GM06990 (cell line): Measurements from ENCODE around the gene LUC7L.
"Not testable (repeated sequence)": the region's sequence is repeated elsewhere in the genome, so short reads cannot be mapped to it uniquely, and the experiment has no call there.

ENCODE experiments used
- DNase-seq: peaks from one replicate; pipeline ENCODE4 v3.0.0-alpha.2; 2011; ENCODE audit not compliant: insufficient read length; ENCODE audit errors: extremely low read depth
- H3K27me3 ChIP-seq: replicated peaks from 2 replicates; pipeline ENCODE4 v1.6.0; 2011; ENCODE audit warnings: low read length; ENCODE audit not compliant: control insufficient read depth, insufficient read depth
- H3K36me3 ChIP-seq: 2 replicates; pipeline ENCODE4 v1.5.1; 2011; ENCODE audit warnings: low read length; ENCODE audit not compliant: control insufficient read depth, insufficient read depth
- H3K4me3 ChIP-seq: replicated peaks from 2 replicates; pipeline ENCODE4 v1.5.1; 2011; ENCODE audit warnings: low read depth, mild to moderate bottlenecking, control low read depth, low read length
- TF ChIP-seq, protein P1 (sequence below): IDR thresholded peaks from 2 replicates; pipeline ENCODE4 v1.5.1; 2011; ENCODE audit warnings: low read length, control low read depth, mild to moderate bottlenecking, inconsistent platforms; ENCODE audit not compliant: insufficient read depth, poor library complexity, severe bottlenecking

The LUC7L gene

DNA sequence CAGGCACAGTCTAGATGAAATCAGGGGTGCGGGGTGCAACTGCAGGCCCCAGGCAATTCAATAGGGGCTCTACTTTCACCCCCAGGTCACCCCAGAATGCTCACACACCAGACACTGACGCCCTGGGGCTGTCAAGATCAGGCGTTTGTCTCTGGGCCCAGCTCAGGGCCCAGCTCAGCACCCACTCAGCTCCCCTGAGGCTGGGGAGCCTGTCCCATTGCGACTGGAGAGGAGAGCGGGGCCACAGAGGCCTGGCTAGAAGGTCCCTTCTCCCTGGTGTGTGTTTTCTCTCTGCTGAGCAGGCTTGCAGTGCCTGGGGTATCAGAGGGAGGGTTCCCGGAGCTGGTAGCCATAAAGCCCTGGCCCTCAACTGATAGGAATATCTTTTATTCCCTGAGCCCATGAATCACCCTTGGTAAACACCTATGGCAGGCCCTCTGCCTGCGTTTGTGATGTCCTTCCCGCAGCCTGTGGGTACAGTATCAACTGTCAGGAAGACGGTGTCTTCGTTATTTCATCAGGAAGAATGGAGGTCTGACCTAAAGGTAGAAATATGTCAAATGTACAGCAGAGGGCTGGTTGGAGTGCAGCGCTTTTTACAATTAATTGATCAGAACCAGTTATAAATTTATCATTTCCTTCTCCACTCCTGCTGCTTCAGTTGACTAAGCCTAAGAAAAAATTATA lies 51.1 kb downstream of the LUC7L start:
- TF ChIP-seq, protein P1, sequence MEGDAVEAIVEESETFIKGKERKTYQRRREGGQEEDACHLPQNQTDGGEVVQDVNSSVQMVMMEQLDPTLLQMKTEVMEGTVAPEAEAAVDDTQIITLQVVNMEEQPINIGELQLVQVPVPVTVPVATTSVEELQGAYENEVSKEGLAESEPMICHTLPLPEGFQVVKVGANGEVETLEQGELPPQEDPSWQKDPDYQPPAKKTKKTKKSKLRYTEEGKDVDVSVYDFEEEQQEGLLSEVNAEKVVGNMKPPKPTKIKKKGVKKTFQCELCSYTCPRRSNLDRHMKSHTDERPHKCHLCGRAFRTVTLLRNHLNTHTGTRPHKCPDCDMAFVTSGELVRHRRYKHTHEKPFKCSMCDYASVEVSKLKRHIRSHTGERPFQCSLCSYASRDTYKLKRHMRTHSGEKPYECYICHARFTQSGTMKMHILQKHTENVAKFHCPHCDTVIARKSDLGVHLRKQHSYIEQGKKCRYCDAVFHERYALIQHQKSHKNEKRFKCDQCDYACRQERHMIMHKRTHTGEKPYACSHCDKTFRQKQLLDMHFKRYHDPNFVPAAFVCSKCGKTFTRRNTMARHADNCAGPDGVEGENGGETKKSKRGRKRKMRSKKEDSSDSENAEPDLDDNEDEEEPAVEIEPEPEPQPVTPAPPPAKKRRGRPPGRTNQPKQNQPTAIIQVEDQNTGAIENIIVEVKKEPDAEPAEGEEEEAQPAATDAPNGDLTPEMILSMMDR = no peak
- no peaks in the 10 kb centered on the region for H3K36me3 ChIP-seq
- DNase-seq = no peak
- peaks cover 2% of the 10 kb centered on the region; the same call in 1 of the 2 replicates for H3K27me3 ChIP-seq
- H3K4me3 ChIP-seq = no peak overlapping the region

DNA sequence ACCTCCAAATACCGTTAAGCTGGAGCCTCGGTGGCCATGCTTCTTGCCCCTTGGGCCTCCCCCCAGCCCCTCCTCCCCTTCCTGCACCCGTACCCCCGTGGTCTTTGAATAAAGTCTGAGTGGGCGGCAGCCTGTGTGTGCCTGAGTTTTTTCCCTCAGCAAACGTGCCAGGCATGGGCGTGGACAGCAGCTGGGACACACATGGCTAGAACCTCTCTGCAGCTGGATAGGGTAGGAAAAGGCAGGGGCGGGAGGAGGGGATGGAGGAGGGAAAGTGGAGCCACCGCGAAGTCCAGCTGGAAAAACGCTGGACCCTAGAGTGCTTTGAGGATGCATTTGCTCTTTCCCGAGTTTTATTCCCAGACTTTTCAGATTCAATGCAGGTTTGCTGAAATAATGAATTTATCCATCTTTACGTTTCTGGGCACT lies 51.8 kb downstream of the LUC7L start:
- Histone ChIP-seq H3K4me3 (no peak overlapping the region), H3K27me3 (peaks cover 2% of the 10 kb centered on the region; the same call in 1 of the 2 replicates), H3K36me3 (no peaks in the 10 kb centered on the region)
- TF ChIP-seq, protein P1 = no peak
- DNase-seq = no peak

DNA sequence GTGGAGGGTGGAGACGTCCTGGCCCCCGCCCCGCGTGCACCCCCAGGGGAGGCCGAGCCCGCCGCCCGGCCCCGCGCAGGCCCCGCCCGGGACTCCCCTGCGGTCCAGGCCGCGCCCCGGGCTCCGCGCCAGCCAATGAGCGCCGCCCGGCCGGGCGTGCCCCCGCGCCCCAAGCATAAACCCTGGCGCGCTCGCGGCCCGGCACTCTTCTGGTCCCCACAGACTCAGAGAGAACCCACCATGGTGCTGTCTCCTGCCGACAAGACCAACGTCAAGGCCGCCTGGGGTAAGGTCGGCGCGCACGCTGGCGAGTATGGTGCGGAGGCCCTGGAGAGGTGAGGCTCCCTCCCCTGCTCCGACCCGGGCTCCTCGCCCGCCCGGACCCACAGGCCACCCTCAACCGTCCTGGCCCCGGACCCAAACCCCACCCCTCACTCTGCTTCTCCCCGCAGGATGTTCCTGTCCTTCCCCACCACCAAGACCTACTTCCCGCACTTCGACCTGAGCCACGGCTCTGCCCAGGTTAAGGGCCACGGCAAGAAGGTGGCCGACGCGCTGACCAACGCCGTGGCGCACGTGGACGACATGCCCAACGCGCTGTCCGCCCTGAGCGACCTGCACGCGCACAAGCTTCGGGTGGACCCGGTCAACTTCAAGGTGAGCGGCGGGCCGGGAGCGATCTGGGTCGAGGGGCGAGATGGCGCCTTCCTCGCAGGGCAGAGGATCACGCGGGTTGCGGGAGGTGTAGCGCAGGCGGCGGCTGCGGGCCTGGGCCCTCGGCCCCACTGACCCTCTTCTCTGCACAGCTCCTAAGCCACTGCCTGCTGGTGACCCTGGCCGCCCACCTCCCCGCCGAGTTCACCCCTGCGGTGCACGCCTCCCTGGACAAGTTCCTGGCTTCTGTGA lies 52.5 kb downstream of the LUC7L start, which contains the start of gene HBA1:
TSS of gene HBA1 (plus strand) at position 204 of the 906 bp plus-strand sequence. CDS start at position 241, 37 bp downstream.
- H3K4me3 ChIP-seq, H3K27me3 ChIP-seq, H3K36me3 ChIP-seq, DNase-seq: not testable (repeated sequence)

DNA sequence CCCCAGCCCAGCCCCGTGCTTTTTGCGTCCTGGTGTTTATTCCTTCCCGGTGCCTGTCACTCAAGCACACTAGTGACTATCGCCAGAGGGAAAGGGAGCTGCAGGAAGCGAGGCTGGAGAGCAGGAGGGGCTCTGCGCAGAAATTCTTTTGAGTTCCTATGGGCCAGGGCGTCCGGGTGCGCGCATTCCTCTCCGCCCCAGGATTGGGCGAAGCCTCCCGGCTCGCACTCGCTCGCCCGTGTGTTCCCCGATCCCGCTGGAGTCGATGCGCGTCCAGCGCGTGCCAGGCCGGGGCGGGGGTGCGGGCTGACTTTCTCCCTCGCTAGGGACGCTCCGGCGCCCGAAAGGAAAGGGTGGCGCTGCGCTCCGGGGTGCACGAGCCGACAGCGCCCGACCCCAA lies 53.2 kb downstream of the LUC7L start:
- not testable (repeated sequence) for H3K36me3 ChIP-seq, H3K4me3 ChIP-seq, H3K27me3 ChIP-seq, DNase-seq

DNA sequence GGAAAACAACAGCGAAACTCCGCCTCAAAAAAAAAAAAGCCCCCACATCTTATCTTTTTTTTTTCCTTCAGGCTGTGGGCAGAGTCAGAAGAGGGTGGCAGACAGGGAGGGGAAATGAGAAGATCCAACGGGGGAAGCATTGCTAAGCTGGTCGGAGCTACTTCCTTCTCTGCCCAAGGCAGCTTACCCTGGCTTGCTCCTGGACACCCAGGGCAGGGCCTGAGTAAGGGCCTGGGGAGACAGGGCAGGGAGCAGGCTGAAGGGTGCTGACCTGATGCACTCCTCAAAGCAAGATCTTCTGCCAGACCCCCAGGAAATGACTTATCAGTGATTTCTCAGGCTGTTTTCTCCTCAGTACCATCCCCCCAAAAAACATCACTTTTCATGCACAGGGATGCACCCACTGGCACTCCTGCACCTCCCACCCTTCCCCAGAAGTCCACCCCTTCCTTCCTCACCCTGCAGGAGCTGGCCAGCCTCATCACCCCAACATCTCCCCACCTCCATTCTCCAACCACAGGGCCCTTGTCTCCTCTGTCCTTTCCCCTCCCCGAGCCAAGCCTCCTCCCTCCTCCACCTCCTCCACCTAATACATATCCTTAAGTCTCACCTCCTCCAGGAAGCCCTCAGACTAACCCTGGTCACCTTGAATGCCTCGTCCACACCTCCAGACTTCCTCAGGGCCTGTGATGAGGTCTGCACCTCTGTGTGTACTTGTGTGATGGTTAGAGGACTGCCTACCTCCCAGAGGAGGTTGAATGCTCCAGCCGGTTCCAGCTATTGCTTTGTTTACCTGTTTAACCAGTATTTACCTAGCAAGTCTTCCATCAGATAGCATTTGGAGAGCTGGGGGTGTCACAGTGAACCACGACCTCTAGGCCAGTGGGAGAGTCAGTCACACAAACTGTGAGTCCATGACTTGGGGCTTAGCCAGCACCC lies 54.0 kb downstream of the LUC7L start:
- TF ChIP-seq, protein P1 = no peak
- H3K27me3 ChIP-seq = peaks cover 2% of the 10 kb centered on the region; the same call in 1 of the 2 replicates
- H3K36me3 ChIP-seq = no peaks in the 10 kb centered on the region
- no peak for DNase-seq
- no peak overlapping the region for H3K4me3 ChIP-seq

DNA sequence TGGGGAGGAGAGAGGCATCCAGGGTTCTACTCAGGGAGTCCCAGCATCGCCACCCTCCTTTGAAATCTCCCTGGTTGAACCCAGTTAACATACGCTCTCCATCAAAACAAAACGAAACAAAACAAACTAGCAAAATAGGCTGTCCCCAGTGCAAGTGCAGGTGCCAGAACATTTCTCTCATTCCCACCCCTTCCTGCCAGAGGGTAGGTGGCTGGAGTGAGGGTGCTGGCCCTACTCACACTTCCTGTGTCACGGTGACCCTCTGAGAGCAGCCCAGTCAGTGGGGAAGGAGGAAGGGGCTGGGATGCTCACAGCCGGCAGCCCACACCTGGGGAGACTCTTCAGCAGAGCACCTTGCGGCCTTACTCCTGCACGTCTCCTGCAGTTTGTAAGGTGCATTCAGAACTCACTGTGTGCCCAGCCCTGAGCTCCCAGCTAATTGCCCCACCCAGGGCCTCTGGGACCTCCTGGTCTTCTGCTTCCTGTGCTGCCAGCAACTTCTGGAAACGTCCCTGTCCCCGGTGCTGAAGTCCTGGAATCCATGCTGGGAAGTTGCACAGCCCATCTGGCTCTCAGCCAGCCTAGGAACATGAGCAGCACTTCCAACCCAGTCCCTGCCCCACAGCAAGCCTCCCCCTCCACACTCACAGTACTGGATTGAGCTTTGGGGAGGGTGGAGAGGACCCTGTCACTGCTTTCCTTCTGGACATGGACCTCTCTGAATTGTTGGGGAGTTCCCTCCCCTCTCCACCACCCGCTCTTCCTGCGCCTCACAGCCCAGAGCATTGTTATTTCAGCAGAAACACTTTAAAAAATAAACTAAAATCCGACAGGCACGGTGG lies 55.1 kb downstream of the LUC7L start:
- H3K27me3 ChIP-seq, H3K36me3 ChIP-seq, H3K4me3 ChIP-seq, DNase-seq: not testable (repeated sequence)

DNA sequence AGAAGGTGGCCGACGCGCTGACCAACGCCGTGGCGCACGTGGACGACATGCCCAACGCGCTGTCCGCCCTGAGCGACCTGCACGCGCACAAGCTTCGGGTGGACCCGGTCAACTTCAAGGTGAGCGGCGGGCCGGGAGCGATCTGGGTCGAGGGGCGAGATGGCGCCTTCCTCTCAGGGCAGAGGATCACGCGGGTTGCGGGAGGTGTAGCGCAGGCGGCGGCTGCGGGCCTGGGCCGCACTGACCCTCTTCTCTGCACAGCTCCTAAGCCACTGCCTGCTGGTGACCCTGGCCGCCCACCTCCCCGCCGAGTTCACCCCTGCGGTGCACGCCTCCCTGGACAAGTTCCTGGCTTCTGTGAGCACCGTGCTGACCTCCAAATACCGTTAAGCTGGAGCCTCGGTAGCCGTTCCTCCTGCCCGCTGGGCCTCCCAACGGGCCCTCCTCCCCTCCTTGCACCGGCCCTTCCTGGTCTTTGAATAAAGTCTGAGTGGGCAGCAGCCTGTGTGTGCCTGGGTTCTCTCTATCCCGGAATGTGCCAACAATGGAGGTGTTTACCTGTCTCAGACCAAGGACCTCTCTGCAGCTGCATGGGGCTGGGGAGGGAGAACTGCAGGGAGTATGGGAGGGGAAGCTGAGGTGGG lies 55.9 kb downstream of the LUC7L start:
- not testable (repeated sequence) for DNase-seq, H3K27me3 ChIP-seq, H3K4me3 ChIP-seq, H3K36me3 ChIP-seq

DNA sequence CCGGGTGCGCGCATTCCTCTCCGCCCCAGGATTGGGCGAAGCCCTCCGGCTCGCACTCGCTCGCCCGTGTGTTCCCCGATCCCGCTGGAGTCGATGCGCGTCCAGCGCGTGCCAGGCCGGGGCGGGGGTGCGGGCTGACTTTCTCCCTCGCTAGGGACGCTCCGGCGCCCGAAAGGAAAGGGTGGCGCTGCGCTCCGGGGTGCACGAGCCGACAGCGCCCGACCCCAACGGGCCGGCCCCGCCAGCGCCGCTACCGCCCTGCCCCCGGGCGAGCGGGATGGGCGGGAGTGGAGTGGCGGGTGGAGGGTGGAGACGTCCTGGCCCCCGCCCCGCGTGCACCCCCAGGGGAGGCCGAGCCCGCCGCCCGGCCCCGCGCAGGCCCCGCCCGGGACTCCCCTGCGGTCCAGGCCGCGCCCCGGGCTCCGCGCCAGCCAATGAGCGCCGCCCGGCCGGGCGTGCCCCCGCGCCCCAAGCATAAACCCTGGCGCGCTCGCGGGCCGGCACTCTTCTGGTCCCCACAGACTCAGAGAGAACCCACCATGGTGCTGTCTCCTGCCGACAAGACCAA lies 56.8 kb downstream of the LUC7L start, which contains the start of gene HBA2:
TSS of gene HBA2 (plus strand) at position 503 of the 568 bp plus-strand sequence. CDS start at position 540, 37 bp downstream.
- H3K4me3 ChIP-seq, H3K36me3 ChIP-seq, DNase-seq, H3K27me3 ChIP-seq: not testable (repeated sequence)
